ENCODE results near the gene MRPS16. TPM values are rescaled to one million over a fixed set of nuclear protein-coding genes. Genes with fewer than 3 reads are reported as not detected.

The MRPS16 gene
- total RNA-seq, 1 experiment from 2014 or later, result 148 TPM

GRCh38 chr10:73234695-73235094 is 17.7 kb downstream of the MRPS16 start:
- Histone ChIP-seq H2AFZ (no peak overlapping the region), H3F3A (ENCODE audit: insufficient read depth, low read depth) (peaks cover 13% of the 10 kb centered on the region; the same call in 1 of the 2 replicates), H3K36me3 (ENCODE audit: low read depth) (0 out of 2 replicates have a peak, but pooled peaks cover 4% of the 10 kb centered on the region), H3K4me3 (no peak overlapping the region), H4K20me1 (ENCODE audit: insufficient read depth) (no peaks in the 10 kb centered on the region; the same call in 1 of the 2 replicates), H3K79me2 (ENCODE audit: low read depth) (no peaks in the 10 kb centered on the region), H3K9me2 (ENCODE audit: insufficient read depth) (no peaks in the 10 kb centered on the region), H3K9me3 (ENCODE audit: insufficient read depth, low read depth) (no peaks in the 10 kb centered on the region), H3K27ac (no peak overlapping the region), H3K4me2 (no peak overlapping the region), H3K4me1 (replicated peaks; ENCODE audit: insufficient read depth) (no peaks in the 10 kb centered on the region), H3K27me3 (ENCODE audit: insufficient read depth, low read depth) (no peaks in the 10 kb centered on the region)
- BruUV-seq (replicated peaks), result no TSS peak
- no peak for DNase-seq
- TF ChIP-seq EZH2 (IDR thresholded peaks at IDR 0.05; ENCODE audit: low read depth) (no peak), CTCF (conservative IDR thresholded peaks at IDR 0.05) (no peak)
- intact Hi-C loops (cut with micrococcal nuclease; ENCODE audit: unreplicated experiment), result no loop called here
- POLR2A ChIA-PET (ENCODE audit: unreplicated experiment), result no interaction called here
- CTCF ChIA-PET, result no interaction called here

- no peak overlapping the region for H3K27ac ChIP-seq
- no peaks in the 10 kb centered on the region for H3K27me3 ChIP-seq (ENCODE audit: insufficient read depth, low read depth)
- no peaks in the 10 kb centered on the region for H3K4me1 ChIP-seq (replicated peaks; ENCODE audit: insufficient read depth)
- ChIA-PET POLR2A (ENCODE audit: unreplicated experiment) (no interaction called here), CTCF (no interaction called here)
- no peaks in the 10 kb centered on the region; the same call in 1 of the 2 replicates for H4K20me1 ChIP-seq (ENCODE audit: insufficient read depth)
- no peaks in the 10 kb centered on the region for H3K9me2 ChIP-seq (ENCODE audit: insufficient read depth)
- no peaks in the 10 kb centered on the region for H3K79me2 ChIP-seq (ENCODE audit: low read depth)
- H3K36me3 ChIP-seq (ENCODE audit: low read depth), result no peaks in the 10 kb centered on the region
- TF ChIP-seq EZH2 (IDR thresholded peaks at IDR 0.05; ENCODE audit: low read depth) (no peak), CTCF (conservative IDR thresholded peaks at IDR 0.05) (no peak)
- no peak for DNase-seq
- no peaks in the 10 kb centered on the region for H3K9me3 ChIP-seq (ENCODE audit: insufficient read depth, low read depth)
- no peak overlapping the region for H3K4me2 ChIP-seq
- intact Hi-C loops (cut with micrococcal nuclease; ENCODE audit: unreplicated experiment), result no loop called here
- H3K4me3 ChIP-seq, result no peak overlapping the region
- 0 out of 2 replicates have a peak, but pooled peaks cover 7% of the 10 kb centered on the region for H3F3A ChIP-seq (ENCODE audit: insufficient read depth, low read depth)
- BruUV-seq (replicated peaks), result no TSS peak
- no peak overlapping the region for H2AFZ ChIP-seq
Measured at GRCh38 chr10:73233883-73234282, 18.6 kb downstream of the MRPS16 start.

- Histone ChIP-seq H3K9me3 (ENCODE audit: insufficient read depth, low read depth) (no peaks in the 10 kb centered on the region), H2AFZ (no peak overlapping the region), H3K36me3 (ENCODE audit: low read depth) (no peaks in the 10 kb centered on the region), H3K27ac (no peak overlapping the region), H3K79me2 (ENCODE audit: low read depth) (no peaks in the 10 kb centered on the region), H3K4me1 (replicated peaks; ENCODE audit: insufficient read depth) (no peaks in the 10 kb centered on the region), H3K27me3 (ENCODE audit: insufficient read depth, low read depth) (no peaks in the 10 kb centered on the region), H3K4me3 (no peak overlapping the region), H3K4me2 (no peak overlapping the region), H4K20me1 (ENCODE audit: insufficient read depth) (no peaks in the 10 kb centered on the region; the same call in 1 of the 2 replicates), H3K9me2 (ENCODE audit: insufficient read depth) (no peaks in the 10 kb centered on the region), H3F3A (ENCODE audit: insufficient read depth, low read depth) (peaks cover 7% of the 10 kb centered on the region; the same call in 1 of the 2 replicates)
- ChIA-PET CTCF (no interaction called here), POLR2A (ENCODE audit: unreplicated experiment) (no interaction called here)
- no peak for TF ChIP-seq EZH2 (IDR thresholded peaks at IDR 0.05; ENCODE audit: low read depth)
- TF ChIP-seq CTCF (conservative IDR thresholded peaks at IDR 0.05), result no peak
- BruUV-seq (replicated peaks), result no TSS peak
- intact Hi-C loops (cut with micrococcal nuclease; ENCODE audit: unreplicated experiment), result no loop called here
- no peak for DNase-seq
Measured at GRCh38 chr10:73232887-73233286, 19.6 kb downstream of the MRPS16 start.
